ENCODE results near the gene SRI.

DNA sequence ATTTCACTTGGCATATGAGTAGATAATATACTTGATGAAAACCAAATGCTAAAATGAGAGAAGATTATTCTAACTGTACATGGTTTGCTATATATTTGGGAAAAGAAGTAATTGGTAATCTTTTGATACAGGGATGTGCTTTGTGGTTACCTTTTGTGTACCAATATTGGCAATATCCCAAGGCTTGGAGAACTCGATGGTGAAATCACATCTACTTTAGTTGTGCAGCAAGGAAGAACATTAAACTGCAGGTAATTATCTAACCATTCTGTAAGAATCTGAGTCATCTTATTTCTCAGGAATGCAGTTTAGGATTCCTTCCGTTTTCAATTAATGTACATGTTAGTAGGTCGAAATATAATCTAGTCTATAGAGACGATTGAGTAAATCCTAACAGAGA is 64.1 kb downstream of the SRI start:
- TF ChIP-seq, protein P1, sequence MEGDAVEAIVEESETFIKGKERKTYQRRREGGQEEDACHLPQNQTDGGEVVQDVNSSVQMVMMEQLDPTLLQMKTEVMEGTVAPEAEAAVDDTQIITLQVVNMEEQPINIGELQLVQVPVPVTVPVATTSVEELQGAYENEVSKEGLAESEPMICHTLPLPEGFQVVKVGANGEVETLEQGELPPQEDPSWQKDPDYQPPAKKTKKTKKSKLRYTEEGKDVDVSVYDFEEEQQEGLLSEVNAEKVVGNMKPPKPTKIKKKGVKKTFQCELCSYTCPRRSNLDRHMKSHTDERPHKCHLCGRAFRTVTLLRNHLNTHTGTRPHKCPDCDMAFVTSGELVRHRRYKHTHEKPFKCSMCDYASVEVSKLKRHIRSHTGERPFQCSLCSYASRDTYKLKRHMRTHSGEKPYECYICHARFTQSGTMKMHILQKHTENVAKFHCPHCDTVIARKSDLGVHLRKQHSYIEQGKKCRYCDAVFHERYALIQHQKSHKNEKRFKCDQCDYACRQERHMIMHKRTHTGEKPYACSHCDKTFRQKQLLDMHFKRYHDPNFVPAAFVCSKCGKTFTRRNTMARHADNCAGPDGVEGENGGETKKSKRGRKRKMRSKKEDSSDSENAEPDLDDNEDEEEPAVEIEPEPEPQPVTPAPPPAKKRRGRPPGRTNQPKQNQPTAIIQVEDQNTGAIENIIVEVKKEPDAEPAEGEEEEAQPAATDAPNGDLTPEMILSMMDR (IDR thresholded peaks at IDR 0.05), result no peak
- no peak for TF ChIP-seq POLR2A (IDR thresholded peaks at IDR 0.05)
